ENCODE results near the gene VSIG10L. TPM values are rescaled to one million over a fixed set of nuclear protein-coding genes. Genes with fewer than 3 reads are reported as not detected.

Gene VSIG10L
- total RNA-seq, 1 donor: 0.72 TPM

DNA sequence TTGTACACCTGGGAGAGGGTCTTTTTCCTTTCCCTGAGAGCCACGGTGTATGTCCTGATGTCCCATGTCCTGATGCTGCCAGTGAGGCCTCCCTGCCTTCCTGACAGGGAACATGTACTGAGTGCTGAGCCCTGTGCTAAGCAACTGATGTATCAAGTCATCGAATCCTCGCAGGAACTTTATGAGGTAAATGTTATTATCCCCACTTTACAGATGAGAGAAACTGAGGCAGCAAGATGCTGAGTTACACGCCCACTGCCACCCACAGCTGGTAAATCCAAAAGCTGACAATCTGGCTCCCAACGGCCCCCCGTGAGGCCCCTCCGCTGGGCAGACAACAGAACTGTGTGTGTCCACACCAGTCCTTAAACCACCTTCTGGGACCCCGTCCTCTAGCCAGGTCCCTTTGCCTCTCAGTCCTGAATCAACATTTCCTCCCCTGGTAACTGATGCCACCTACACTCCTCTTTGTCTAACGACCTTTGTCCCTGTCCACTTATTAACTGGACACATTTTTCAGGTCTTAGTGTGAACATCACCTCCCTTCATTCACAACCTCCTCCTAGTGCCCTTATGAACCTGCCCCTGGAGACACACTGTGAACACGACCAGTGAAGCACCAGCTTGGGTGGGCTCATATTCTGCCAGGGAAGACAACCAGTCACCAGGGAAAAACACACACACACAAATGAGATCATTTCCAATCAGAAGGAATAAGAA lies 5.4 kb upstream of the VSIG10L start:
- DNase-seq (ENCODE audit: insufficient read length, low spot score, missing footprints): peak; percentile 25
- Histone ChIP-seq H3K36me3 (ENCODE audit: insufficient read depth, low read length) (peaks cover 37% of the 10 kb centered on the region), H3K9me3 (ENCODE audit: low read depth, low read length) (no peaks in the 10 kb centered on the region), H2AFZ (ENCODE audit: low read length) (no peak overlapping the region), H3K79me2 (ENCODE audit: insufficient read depth, low read length) (no peaks in the 10 kb centered on the region), H3K27ac (ENCODE audit: low read depth, low read length) (no peak overlapping the region), H3K27me3 (ENCODE audit: insufficient read depth, low read length) (no peaks in the 10 kb centered on the region), H3K4me1 (ENCODE audit: insufficient read depth, low read length) (peaks cover 4% of the 10 kb centered on the region), H4K20me1 (ENCODE audit: insufficient read depth, low read length) (no peaks in the 10 kb centered on the region), H3K4me2 (ENCODE audit: insufficient read depth, low read length) (no peak overlapping the region), H3K4me3 (ENCODE audit: insufficient read depth, low read length) (no peak overlapping the region)
- TF ChIP-seq, protein P1, sequence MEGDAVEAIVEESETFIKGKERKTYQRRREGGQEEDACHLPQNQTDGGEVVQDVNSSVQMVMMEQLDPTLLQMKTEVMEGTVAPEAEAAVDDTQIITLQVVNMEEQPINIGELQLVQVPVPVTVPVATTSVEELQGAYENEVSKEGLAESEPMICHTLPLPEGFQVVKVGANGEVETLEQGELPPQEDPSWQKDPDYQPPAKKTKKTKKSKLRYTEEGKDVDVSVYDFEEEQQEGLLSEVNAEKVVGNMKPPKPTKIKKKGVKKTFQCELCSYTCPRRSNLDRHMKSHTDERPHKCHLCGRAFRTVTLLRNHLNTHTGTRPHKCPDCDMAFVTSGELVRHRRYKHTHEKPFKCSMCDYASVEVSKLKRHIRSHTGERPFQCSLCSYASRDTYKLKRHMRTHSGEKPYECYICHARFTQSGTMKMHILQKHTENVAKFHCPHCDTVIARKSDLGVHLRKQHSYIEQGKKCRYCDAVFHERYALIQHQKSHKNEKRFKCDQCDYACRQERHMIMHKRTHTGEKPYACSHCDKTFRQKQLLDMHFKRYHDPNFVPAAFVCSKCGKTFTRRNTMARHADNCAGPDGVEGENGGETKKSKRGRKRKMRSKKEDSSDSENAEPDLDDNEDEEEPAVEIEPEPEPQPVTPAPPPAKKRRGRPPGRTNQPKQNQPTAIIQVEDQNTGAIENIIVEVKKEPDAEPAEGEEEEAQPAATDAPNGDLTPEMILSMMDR (IDR thresholded peaks at IDR 0.05; ENCODE audit: extremely low read depth, low read depth, low read length): no peak

DNA sequence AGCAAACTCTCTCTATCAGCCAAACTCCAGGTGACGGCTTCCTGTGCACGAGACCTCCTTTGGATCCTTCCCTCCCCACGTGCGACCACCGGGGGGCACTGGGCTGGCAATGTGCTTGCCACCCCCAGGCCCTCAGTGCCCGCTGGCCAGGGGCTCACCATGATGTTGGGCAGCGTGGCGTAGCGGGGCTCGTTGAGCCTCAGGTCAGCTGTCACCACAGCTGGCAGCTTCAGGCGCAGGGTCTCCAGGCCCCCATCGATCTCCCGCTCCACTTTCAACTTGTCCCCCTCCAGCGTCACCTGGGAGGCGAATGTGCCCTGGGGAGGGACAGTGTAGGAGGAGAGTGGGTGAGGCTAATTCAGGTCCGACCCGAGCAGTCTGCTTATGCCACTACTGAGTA lies 4.8 kb upstream of the VSIG10L start:
- Histone ChIP-seq H3K27ac (ENCODE audit: low read depth, low read length) (no peak overlapping the region), H3K4me2 (ENCODE audit: insufficient read depth, low read length) (no peak overlapping the region), H3K27me3 (ENCODE audit: insufficient read depth, low read length) (no peaks in the 10 kb centered on the region), H3K4me3 (ENCODE audit: insufficient read depth, low read length) (no peak overlapping the region), H3K36me3 (ENCODE audit: insufficient read depth, low read length) (peaks cover 32% of the 10 kb centered on the region), H2AFZ (ENCODE audit: low read length) (no peak overlapping the region), H3K79me2 (ENCODE audit: insufficient read depth, low read length) (no peaks in the 10 kb centered on the region), H3K9me3 (ENCODE audit: low read depth, low read length) (no peaks in the 10 kb centered on the region), H3K4me1 (ENCODE audit: insufficient read depth, low read length) (peaks cover 4% of the 10 kb centered on the region), H4K20me1 (ENCODE audit: insufficient read depth, low read length) (no peaks in the 10 kb centered on the region)
- peak; percentile 41 for DNase-seq (ENCODE audit: insufficient read length, low spot score, missing footprints)
- TF ChIP-seq, protein P1 (IDR thresholded peaks at IDR 0.05; ENCODE audit: extremely low read depth, low read depth, low read length): no peak

DNA sequence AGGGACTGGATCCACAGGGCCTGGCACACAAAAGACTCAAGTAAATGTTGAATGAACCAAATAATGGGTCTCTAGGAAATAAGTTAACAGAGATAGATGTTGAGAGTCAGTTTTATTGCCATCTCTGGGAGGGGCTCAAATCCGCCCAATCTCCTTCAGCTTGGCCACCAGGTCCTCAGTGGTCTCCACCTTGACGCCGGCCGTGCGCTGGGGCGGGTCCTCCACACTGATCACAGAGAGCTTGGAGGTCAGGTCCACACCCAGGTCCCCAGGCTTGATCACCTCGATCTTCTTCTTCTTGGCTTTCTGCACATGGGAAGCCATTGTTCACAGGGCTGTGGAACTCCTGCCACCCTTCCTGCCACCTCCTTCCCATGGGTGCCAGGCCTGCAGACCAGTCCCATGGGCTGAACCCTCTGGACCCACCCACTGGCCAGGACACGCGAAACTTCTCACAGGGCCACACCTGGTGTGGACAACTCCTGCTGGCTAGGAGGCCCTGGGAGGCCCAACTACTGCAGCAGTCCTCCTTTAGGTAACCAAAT lies 3.2 kb upstream of the VSIG10L start:
- TF ChIP-seq, protein P1 (IDR thresholded peaks at IDR 0.05; ENCODE audit: extremely low read depth, low read depth, low read length): no peak
- H3K4me2 ChIP-seq (ENCODE audit: insufficient read depth, low read length): no peak overlapping the region
- no peak overlapping the region for H2AFZ ChIP-seq (ENCODE audit: low read length)
- H3K9me3 ChIP-seq (ENCODE audit: low read depth, low read length): no peaks in the 10 kb centered on the region
- H4K20me1 ChIP-seq (ENCODE audit: insufficient read depth, low read length): no peaks in the 10 kb centered on the region
- H3K36me3 ChIP-seq (ENCODE audit: insufficient read depth, low read length): peaks cover 27% of the 10 kb centered on the region
- no peaks in the 10 kb centered on the region for H3K4me1 ChIP-seq (ENCODE audit: insufficient read depth, low read length)
- H3K27me3 ChIP-seq (ENCODE audit: insufficient read depth, low read length): no peaks in the 10 kb centered on the region
- H3K4me3 ChIP-seq (ENCODE audit: insufficient read depth, low read length): no peak overlapping the region
- H3K27ac ChIP-seq (ENCODE audit: low read depth, low read length): no peak overlapping the region
- peak; percentile 58 for DNase-seq (ENCODE audit: insufficient read length, low spot score, missing footprints)
- no peaks in the 10 kb centered on the region for H3K79me2 ChIP-seq (ENCODE audit: insufficient read depth, low read length)
